ENCODE results near the gene TDRD15. TPM values are rescaled to one million over a fixed set of nuclear protein-coding genes. Genes with fewer than 3 reads are reported as not detected.

Gene TDRD15
- total and polyA plus RNA-seq, 2 experiments from 2014 or later = 0.07 TPM; not detected in 1

DNA sequence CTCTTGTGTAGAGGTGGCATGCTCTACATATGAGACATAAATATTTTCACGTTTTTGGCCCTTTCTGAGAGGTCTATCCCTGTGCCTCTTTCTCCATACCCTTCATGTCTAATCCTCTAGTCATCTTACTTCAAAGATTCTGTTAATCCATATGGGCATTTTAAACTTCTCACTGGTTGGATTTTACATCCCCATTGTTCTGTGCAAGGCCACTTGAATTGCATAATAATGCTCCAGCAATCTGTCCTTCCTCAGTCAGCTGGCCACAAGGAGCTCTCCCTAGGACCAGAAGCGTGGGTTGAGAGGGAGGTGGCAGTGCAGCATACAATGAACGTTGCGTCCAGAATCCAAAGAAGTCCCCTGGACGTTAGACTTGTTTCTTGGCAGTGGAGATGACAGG is 58.2 kb downstream of the TDRD15 start:
- H3F3A ChIP-seq (replicated peaks; ENCODE audit: low read depth) = no peaks in the 10 kb centered on the region
- H3K27me3 Mint-ChIP-seq (ENCODE audit: insufficient read depth, low read depth, poor library complexity) = peaks cover 5% of the 10 kb centered on the region
- no peak overlapping the region for H3K4me2 ChIP-seq
- no peak for TF ChIP-seq ZNF114 (CRISPR knock-in tag; IDR thresholded peaks at IDR 0.05)
- TF ChIP-seq, protein P1, sequence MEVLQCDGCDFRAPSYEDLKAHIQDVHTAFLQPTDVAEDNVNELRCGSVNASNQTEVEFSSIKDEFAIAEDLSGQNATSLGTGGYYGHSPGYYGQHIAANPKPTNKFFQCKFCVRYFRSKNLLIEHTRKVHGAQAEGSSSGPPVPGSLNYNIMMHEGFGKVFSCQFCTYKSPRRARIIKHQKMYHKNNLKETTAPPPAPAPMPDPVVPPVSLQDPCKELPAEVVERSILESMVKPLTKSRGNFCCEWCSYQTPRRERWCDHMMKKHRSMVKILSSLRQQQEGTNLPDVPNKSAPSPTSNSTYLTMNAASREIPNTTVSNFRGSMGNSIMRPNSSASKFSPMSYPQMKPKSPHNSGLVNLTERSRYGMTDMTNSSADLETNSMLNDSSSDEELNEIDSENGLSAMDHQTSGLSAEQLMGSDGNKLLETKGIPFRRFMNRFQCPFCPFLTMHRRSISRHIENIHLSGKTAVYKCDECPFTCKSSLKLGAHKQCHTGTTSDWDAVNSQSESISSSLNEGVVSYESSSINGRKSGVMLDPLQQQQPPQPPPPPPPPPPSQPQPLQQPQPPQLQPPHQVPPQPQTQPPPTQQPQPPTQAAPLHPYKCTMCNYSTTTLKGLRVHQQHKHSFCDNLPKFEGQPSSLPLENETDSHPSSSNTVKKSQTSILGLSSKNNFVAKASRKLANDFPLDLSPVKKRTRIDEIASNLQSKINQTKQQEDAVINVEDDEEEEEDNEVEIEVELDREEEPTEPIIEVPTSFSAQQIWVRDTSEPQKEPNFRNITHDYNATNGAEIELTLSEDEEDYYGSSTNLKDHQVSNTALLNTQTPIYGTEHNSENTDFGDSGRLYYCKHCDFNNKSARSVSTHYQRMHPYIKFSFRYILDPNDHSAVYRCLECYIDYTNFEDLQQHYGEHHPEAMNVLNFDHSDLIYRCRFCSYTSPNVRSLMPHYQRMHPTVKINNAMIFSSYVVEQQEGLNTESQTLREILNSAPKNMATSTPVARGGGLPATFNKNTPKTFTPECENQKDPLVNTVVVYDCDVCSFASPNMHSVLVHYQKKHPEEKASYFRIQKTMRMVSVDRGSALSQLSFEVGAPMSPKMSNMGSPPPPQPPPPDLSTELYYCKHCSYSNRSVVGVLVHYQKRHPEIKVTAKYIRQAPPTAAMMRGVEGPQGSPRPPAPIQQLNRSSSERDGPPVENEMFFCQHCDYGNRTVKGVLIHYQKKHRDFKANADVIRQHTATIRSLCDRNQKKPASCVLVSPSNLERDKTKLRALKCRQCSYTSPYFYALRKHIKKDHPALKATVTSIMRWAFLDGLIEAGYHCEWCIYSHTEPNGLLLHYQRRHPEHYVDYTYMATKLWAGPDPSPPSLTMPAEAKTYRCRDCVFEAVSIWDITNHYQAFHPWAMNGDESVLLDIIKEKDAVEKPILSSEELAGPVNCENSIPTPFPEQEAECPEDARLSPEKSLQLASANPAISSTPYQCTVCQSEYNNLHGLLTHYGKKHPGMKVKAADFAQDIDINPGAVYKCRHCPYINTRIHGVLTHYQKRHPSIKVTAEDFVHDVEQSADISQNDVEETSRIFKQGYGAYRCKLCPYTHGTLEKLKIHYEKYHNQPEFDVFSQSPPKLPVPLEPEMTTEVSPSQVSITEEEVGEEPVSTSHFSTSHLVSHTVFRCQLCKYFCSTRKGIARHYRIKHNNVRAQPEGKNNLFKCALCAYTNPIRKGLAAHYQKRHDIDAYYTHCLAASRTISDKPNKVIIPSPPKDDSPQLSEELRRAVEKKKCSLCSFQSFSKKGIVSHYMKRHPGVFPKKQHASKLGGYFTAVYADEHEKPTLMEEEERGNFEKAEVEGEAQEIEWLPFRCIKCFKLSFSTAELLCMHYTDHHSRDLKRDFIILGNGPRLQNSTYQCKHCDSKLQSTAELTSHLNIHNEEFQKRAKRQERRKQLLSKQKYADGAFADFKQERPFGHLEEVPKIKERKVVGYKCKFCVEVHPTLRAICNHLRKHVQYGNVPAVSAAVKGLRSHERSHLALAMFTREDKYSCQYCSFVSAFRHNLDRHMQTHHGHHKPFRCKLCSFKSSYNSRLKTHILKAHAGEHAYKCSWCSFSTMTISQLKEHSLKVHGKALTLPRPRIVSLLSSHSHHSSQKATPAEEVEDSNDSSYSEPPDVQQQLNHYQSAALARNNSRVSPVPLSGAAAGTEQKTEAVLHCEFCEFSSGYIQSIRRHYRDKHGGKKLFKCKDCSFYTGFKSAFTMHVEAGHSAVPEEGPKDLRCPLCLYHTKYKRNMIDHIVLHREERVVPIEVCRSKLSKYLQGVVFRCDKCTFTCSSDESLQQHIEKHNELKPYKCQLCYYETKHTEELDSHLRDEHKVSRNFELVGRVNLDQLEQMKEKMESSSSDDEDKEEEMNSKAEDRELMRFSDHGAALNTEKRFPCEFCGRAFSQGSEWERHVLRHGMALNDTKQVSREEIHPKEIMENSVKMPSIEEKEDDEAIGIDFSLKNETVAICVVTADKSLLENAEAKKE (CRISPR knock-in tag; IDR thresholded peaks at IDR 0.05) = 0 out of 2 replicates have a peak, but pooled peaks have one; percentile 47
- no peaks in the 10 kb centered on the region for H3K27me3 ChIP-seq (ENCODE audit: insufficient read depth)
- H2AFZ ChIP-seq = no peak overlapping the region
- no peaks in the 10 kb centered on the region for H4K20me1 ChIP-seq (replicated peaks; ENCODE audit: insufficient read depth)
- no peak overlapping the region for H3K27ac ChIP-seq (ENCODE audit: low read depth)
- ATAC-seq = no peak
- H3K36me3 ChIP-seq (ENCODE audit: insufficient read depth) = peaks cover 4% of the 10 kb centered on the region; the same call in 1 of the 2 replicates
- H3K27ac Mint-ChIP-seq = no peak overlapping the region; the same call in 1 of the 2 replicates
- H3K9me2 ChIP-seq (ENCODE audit: insufficient read depth) = no peaks in the 10 kb centered on the region
- 0 out of 2 replicates have a peak, but pooled peaks cover 4% of the 10 kb centered on the region for H3K4me1 ChIP-seq (ENCODE audit: insufficient read depth)
- no peak for DNase-seq (ENCODE audit: low spot score)
- H3K4me3 Mint-ChIP-seq = no peak overlapping the region
- H3K4me3 ChIP-seq = no peak overlapping the region
- peaks cover 9% of the 10 kb centered on the region; the same call in 2 of the 3 replicates for H3K4me1 Mint-ChIP-seq
- H3K36me3 Mint-ChIP-seq (ENCODE audit: low read depth) = peaks cover 2% of the 10 kb centered on the region; the same call in 1 of the 3 replicates
- no peaks in the 10 kb centered on the region for H3K79me2 ChIP-seq (replicated peaks; ENCODE audit: insufficient read depth)
- H3K9me3 Mint-ChIP-seq = peaks cover 2% of the 10 kb centered on the region; the same call in 1 of the 3 replicates

DNA sequence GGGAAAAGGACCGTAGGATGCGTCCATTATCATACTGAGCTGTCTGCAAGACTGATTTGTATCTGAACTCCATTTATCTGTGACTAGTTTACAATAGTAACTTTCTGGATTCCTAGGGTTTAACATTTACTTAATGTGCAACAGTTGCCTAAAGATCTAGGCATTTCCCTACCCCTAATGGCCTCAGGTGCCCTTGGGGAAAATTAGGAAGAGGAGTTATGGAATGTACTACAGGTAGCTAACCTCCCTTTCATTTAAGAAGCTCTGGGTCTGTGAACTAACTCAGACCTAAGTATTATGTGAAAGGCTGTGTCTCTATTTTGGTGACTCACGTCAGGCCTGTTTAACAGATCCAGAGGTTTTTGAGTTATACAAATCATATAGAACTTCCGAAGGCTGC is 59.5 kb downstream of the TDRD15 start:
- Histone ChIP-seq H3K27me3 (ENCODE audit: insufficient read depth) (no peaks in the 10 kb centered on the region), H3K4me1 (ENCODE audit: insufficient read depth) (0 out of 2 replicates have a peak, but pooled peaks cover 4% of the 10 kb centered on the region), H3F3A (replicated peaks; ENCODE audit: low read depth) (no peaks in the 10 kb centered on the region), H4K20me1 (replicated peaks; ENCODE audit: insufficient read depth) (no peaks in the 10 kb centered on the region), H3K27ac (ENCODE audit: low read depth) (no peak overlapping the region), H3K4me2 (no peak overlapping the region), H3K4me3 (no peak overlapping the region), H2AFZ (no peak overlapping the region), H3K36me3 (ENCODE audit: insufficient read depth) (0 out of 2 replicates have a peak, but pooled peaks cover 4% of the 10 kb centered on the region), H3K79me2 (replicated peaks; ENCODE audit: insufficient read depth) (no peaks in the 10 kb centered on the region), H3K9me2 (ENCODE audit: insufficient read depth) (no peaks in the 10 kb centered on the region)
- Mint-ChIP-seq H3K4me1 (peaks cover 7% of the 10 kb centered on the region; the same call in 2 of the 3 replicates), H3K27me3 (ENCODE audit: insufficient read depth, low read depth, poor library complexity) (peaks cover 5% of the 10 kb centered on the region), H3K9me3 (peaks cover 3% of the 10 kb centered on the region; the same call in 1 of the 3 replicates), H3K4me3 (no peak overlapping the region), H3K36me3 (ENCODE audit: low read depth) (peaks cover 3% of the 10 kb centered on the region; the same call in 1 of the 3 replicates), H3K27ac (no peak overlapping the region)
- no peak for DNase-seq (ENCODE audit: low spot score)
- ATAC-seq = no peak
- TF ChIP-seq STAT1 (IDR thresholded peaks at IDR 0.05; ENCODE audit: unreplicated experiment) = no peak
- TF ChIP-seq CREB1 (CRISPR knock-in tag; IDR thresholded peaks at IDR 0.05; ENCODE audit: low read depth) = no peak
- TF ChIP-seq JUNB (IDR thresholded peaks at IDR 0.05; ENCODE audit: unreplicated experiment) = no peak
- TF ChIP-seq NANOG (IDR thresholded peaks at IDR 0.05; ENCODE audit: borderline replicate concordance) = no peak
- TF ChIP-seq, protein P1 (CRISPR knock-in tag; IDR thresholded peaks at IDR 0.05) = no peak
